GM06990 (cell line): ENCODE results near the gene SLC29A1.

Experiments
- DNase-seq: peaks from one replicate; pipeline ENCODE4 v3.0.0-alpha.2; 2011; ENCODE audit not compliant: insufficient read length; ENCODE audit errors: extremely low read depth
- H3K27me3 ChIP-seq: replicated peaks from 2 replicates; pipeline ENCODE4 v1.6.0; 2011; ENCODE audit warnings: low read length; ENCODE audit not compliant: control insufficient read depth, insufficient read depth
- H3K36me3 ChIP-seq: 2 replicates; pipeline ENCODE4 v1.5.1; 2011; ENCODE audit warnings: low read length; ENCODE audit not compliant: control insufficient read depth, insufficient read depth
- H3K4me3 ChIP-seq: replicated peaks from 2 replicates; pipeline ENCODE4 v1.5.1; 2011; ENCODE audit warnings: low read depth, mild to moderate bottlenecking, control low read depth, low read length
- TF ChIP-seq, protein P1 (sequence below): IDR thresholded peaks from 2 replicates; pipeline ENCODE4 v1.5.1; 2011; ENCODE audit warnings: low read length, control low read depth, mild to moderate bottlenecking, inconsistent platforms; ENCODE audit not compliant: insufficient read depth, poor library complexity, severe bottlenecking

Gene SLC29A1

GRCh38 chr6:44271406-44271723 is 48.0 kb downstream of the SLC29A1 start:
- H3K27me3 ChIP-seq = peaks cover 5% of the 10 kb centered on the region; the same call in 1 of the 2 replicates

GRCh38 chr6:44271914-44272313 is 48.5 kb downstream of the SLC29A1 start:
- peaks cover 5% of the 10 kb centered on the region; the same call in 1 of the 2 replicates for H3K27me3 ChIP-seq
- TF ChIP-seq, protein P1, sequence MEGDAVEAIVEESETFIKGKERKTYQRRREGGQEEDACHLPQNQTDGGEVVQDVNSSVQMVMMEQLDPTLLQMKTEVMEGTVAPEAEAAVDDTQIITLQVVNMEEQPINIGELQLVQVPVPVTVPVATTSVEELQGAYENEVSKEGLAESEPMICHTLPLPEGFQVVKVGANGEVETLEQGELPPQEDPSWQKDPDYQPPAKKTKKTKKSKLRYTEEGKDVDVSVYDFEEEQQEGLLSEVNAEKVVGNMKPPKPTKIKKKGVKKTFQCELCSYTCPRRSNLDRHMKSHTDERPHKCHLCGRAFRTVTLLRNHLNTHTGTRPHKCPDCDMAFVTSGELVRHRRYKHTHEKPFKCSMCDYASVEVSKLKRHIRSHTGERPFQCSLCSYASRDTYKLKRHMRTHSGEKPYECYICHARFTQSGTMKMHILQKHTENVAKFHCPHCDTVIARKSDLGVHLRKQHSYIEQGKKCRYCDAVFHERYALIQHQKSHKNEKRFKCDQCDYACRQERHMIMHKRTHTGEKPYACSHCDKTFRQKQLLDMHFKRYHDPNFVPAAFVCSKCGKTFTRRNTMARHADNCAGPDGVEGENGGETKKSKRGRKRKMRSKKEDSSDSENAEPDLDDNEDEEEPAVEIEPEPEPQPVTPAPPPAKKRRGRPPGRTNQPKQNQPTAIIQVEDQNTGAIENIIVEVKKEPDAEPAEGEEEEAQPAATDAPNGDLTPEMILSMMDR = no peak
- no peak for DNase-seq
- H3K4me3 ChIP-seq = no peak overlapping the region
- no peaks in the 10 kb centered on the region for H3K36me3 ChIP-seq

More at GRCh38 chr6:44271406-44271723, 48.0 kb downstream of the SLC29A1 start:
- DNase-seq = no peak
- Histone ChIP-seq H3K4me3 (no peak overlapping the region), H3K36me3 (no peaks in the 10 kb centered on the region)
- TF ChIP-seq, protein P1 = no peak

GRCh38 chr6:44272529-44272928 is 49.1 kb downstream of the SLC29A1 start:
- Histone ChIP-seq H3K36me3 (no peaks in the 10 kb centered on the region), H3K27me3 (peaks cover 5% of the 10 kb centered on the region; the same call in 1 of the 2 replicates), H3K4me3 (no peak overlapping the region)
- no peak for DNase-seq
- TF ChIP-seq, protein P1 = no peak

GRCh38 chr6:44272999-44273566 is 49.7 kb downstream of the SLC29A1 start:
- Histone ChIP-seq H3K27me3 (peaks cover 5% of the 10 kb centered on the region; the same call in 1 of the 2 replicates), H3K36me3 (no peaks in the 10 kb centered on the region)

DNA sequence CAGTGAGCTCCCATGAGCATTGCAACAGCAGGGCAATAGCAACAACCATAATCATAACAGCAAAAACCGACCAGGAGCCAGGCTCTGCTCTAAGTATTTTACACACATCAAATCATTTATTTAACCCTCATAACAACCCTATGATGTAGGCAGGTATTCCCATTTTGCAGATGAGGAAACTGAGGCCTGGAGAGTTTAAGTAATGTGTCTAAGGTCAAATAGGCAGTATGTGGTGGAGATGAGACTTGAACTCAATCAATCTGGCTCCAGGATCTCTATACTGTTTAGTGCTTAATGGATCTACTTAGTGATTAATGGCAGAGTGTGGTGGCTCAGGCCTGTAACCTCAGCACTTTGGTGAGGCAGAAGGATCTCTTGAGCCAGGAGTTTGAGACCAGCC is 50.2 kb downstream of the SLC29A1 start:
- TF ChIP-seq, protein P1 = no peak
- no peak for DNase-seq
- H3K36me3 ChIP-seq = no peaks in the 10 kb centered on the region
- H3K27me3 ChIP-seq = peaks cover 5% of the 10 kb centered on the region; the same call in 1 of the 2 replicates
- no peak overlapping the region for H3K4me3 ChIP-seq

More at GRCh38 chr6:44272999-44273566, 49.7 kb downstream of the SLC29A1 start:
- no peak overlapping the region for H3K4me3 ChIP-seq
- TF ChIP-seq, protein P1 = no peak
- DNase-seq = no peak
